ENCODE results near the gene MYL7.

Gene MYL7

DNA sequence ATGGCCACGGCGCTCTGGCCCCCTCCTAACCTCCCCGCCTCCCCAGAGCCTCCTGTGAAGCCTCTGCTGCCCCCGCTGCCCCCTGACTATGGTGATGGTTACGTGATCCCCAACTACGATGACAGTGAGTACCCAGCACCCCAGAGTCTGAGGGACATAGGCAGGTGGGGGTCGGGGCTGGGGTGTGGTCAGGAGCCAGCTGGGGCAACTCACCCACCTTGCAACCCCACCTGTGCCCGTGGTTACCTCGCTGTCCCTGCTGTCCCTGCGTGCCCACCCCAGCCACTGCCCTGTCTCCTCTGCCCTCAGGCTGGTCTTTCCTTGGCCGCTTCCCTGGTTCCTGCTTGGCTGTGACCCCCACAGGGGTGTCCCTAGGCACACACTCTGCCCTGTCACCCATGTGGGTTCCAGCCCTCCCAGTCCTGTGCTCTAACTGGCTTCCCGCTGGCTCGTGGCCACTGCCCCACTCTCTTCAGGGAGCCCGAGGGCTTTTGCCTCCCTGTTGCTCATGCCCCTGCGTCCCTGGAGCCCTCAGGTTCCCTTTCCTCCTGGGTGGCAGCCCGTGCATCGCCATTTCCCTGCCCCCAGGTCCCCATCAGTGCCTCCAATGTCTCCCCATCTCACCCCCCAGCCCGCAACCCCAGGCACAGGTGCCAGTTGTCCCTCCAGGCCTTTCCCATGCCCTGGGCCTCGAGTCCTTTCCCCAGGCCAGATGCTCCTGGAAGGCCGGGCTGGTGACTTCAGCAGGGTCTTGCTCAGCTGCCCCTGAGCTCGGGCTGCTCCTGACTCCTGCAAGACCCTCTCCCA lies 33.0 kb downstream of the MYL7 start:
- no peak for DNase-seq
- ChIA-PET CTCF (interaction anchor here (1.2 to 1.4 kb wide), 2 partner anchors 24 to 28 kb away, joined by 3 read pairs; no protein-coding TSS in a partner anchor), POLR2A (no interaction called here)
- no peaks in the 10 kb centered on the region for H3K9me3 ChIP-seq (ENCODE audit: control extremely low read depth in 1 of 5, control insufficient read depth in 4 of 5, insufficient read depth in 2 of 5, low read depth in 1 of 5, low read length in 4 of 5)
- no peak overlapping the region for H3K27ac ChIP-seq (ENCODE audit: insufficient read depth in 1 of 2, low read depth in 1 of 2, low read length in 2 of 2, poor library complexity in 1 of 2, severe bottlenecking in 2 of 2)
- H3K27me3 ChIP-seq (replicated peaks in 2 of 5; ENCODE audit: control insufficient read depth in 4 of 5, insufficient read depth in 5 of 5, low read length in 4 of 5) = no peaks in the 10 kb centered on the region
- no peak overlapping the region for H3K4me3 ChIP-seq (ENCODE audit: control insufficient read depth in 1 of 7, extremely low read depth in 1 of 7, insufficient read depth in 4 of 7, low read depth in 2 of 7, low read length in 6 of 7)
- H3K4me1 ChIP-seq (ENCODE audit: control extremely low read depth in 1 of 4, control insufficient read depth in 4 of 4, insufficient read depth in 4 of 4, low read length in 3 of 4) = peaks cover 0 to 23% (median 13%) of the 10 kb centered on the region in 4 experiments
- 94% methylated on average over 18 of the region's 21 CpGs for WGBS (ENCODE audit: insufficient coverage)
- peaks cover 4 to 45% (median 13%) of the 10 kb centered on the region in 4 experiments for H3K36me3 ChIP-seq (ENCODE audit: control insufficient read depth in 4 of 4, insufficient read depth in 4 of 4, low read length in 3 of 4)

DNA sequence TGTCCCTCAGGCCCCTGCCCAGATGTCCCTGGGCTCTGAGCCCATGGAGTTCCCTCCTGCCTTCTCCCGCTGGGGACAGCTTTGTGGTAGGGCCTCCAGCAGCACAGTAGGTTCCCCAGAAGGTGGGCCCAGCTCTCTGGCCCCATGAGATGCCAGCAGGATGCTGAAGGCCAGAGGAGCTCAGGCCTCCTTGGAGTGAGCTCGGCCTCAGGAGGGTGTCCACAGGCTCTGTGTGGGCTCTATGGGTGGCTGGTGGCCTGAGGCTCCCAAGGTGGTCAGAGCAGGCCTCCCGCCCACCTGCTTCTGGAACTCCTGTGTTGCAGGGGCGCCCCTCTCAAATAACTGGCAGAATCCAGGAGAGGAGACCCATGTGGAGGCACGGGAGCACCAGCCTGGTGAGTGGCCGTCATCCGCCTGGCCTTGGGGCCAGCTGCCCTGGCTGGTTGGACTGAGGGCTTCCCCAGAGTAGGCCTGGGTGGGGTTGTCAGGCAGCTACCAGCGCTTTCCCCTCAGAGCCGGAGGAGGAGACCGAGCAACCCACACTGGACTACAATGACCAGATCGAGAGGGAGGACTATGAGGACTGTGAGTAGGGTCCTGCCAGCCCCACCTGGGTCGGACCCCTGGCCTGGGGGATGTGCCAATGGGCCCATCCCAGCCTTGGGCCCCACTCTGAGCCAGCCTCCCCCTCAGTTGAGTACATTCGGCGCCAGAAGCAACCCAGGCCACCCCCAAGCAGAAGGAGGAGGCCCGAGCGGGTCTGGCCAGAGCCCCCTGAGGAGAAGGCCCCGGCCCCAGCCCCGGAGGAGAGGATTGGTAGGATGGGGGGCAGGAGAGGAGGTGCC lies 33.8 kb downstream of the MYL7 start:
- H3K27ac ChIP-seq (ENCODE audit: insufficient read depth in 1 of 2, low read depth in 1 of 2, low read length in 2 of 2, poor library complexity in 1 of 2, severe bottlenecking in 2 of 2) = no peak overlapping the region
- no peaks in the 10 kb centered on the region for H3K27me3 ChIP-seq (replicated peaks in 2 of 5; ENCODE audit: control insufficient read depth in 4 of 5, insufficient read depth in 5 of 5, low read length in 4 of 5)
- WGBS (ENCODE audit: insufficient coverage) = 98% methylated on average over 8 of the region's 18 CpGs
- H3K9me3 ChIP-seq (ENCODE audit: control extremely low read depth in 1 of 5, control insufficient read depth in 4 of 5, insufficient read depth in 2 of 5, low read depth in 1 of 5, low read length in 4 of 5) = no peaks in the 10 kb centered on the region
- DNase-seq = no peak
- H3K4me1 ChIP-seq (ENCODE audit: control extremely low read depth in 1 of 4, control insufficient read depth in 4 of 4, insufficient read depth in 4 of 4, low read length in 3 of 4) = peaks cover 0 to 28% (median 17%) of the 10 kb centered on the region in 4 experiments
- ChIA-PET CTCF (interaction anchor here (1.2 to 1.6 kb wide), 2 partner anchors 10 to 27 kb away, joined by 3 to 4 read pairs; no protein-coding TSS in a partner anchor), POLR2A (no interaction called here)
- H3K4me3 ChIP-seq (ENCODE audit: control insufficient read depth in 1 of 7, extremely low read depth in 1 of 7, insufficient read depth in 4 of 7, low read depth in 2 of 7, low read length in 6 of 7) = no peak overlapping the region
- peaks cover 0 to 37% (median 7%) of the 10 kb centered on the region in 4 experiments for H3K36me3 ChIP-seq (ENCODE audit: control insufficient read depth in 4 of 4, insufficient read depth in 4 of 4, low read length in 3 of 4)

DNA sequence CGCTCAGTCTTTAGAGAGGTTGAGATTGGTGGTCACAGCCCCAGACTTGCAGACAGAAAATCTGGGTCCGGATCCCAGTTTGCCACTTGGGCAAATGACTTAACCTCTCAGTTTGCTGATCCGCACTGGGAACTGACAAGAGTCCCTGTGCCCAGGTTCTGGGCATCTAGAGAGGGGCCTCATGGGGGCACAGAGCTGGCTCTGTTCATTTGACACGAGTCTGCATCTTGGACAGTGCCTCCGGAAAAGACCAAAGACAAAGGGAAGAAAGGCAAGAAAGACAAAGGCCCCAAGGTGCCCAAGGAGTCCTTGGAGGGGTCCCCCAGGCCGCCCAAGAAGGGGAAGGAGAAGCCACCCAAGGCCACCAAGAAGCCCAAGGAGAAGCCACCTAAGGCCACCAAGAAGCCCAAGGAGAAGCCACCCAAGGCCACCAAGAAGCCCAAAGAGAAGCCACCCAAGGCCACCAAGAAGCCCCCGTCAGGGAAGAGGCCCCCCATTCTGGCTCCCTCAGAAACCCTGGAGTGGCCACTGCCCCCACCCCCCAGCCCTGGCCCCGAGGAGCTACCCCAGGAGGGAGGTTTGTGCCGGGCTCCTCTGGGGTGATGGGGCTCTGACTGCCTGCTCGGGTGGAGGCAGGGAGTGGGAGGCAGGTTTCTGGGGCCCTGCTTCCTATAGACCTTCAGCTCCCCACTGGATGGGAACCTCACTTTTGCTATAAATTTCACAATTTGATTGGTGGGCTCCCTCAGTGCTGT lies 34.6 kb downstream of the MYL7 start:
- ChIA-PET CTCF (interaction anchor here (1.2 to 1.6 kb wide), 2 partner anchors 9 to 26 kb away, joined by 3 to 4 read pairs; no protein-coding TSS in a partner anchor), POLR2A (no interaction called here)
- no peaks in the 10 kb centered on the region for H3K27me3 ChIP-seq (replicated peaks in 2 of 5; ENCODE audit: control insufficient read depth in 4 of 5, insufficient read depth in 5 of 5, low read length in 4 of 5)
- no peaks in the 10 kb centered on the region for H3K9me3 ChIP-seq (ENCODE audit: control extremely low read depth in 1 of 5, control insufficient read depth in 4 of 5, insufficient read depth in 2 of 5, low read depth in 1 of 5, low read length in 4 of 5)
- no peak overlapping the region for H3K27ac ChIP-seq (ENCODE audit: insufficient read depth in 1 of 2, low read depth in 1 of 2, low read length in 2 of 2, poor library complexity in 1 of 2, severe bottlenecking in 2 of 2)
- peaks cover 0 to 28% (median 17%) of the 10 kb centered on the region in 4 experiments for H3K4me1 ChIP-seq (ENCODE audit: control extremely low read depth in 1 of 4, control insufficient read depth in 4 of 4, insufficient read depth in 4 of 4, low read length in 3 of 4)
- peaks cover 0 to 33% (median 6%) of the 10 kb centered on the region in 4 experiments for H3K36me3 ChIP-seq (ENCODE audit: control insufficient read depth in 4 of 4, insufficient read depth in 4 of 4, low read length in 3 of 4)
- DNase-seq = no peak
- 91% methylated on average over 9 of the region's 10 CpGs for WGBS (ENCODE audit: insufficient coverage)
- H3K4me3 ChIP-seq (ENCODE audit: control insufficient read depth in 1 of 7, extremely low read depth in 1 of 7, insufficient read depth in 4 of 7, low read depth in 2 of 7, low read length in 6 of 7) = no peak overlapping the region

DNA sequence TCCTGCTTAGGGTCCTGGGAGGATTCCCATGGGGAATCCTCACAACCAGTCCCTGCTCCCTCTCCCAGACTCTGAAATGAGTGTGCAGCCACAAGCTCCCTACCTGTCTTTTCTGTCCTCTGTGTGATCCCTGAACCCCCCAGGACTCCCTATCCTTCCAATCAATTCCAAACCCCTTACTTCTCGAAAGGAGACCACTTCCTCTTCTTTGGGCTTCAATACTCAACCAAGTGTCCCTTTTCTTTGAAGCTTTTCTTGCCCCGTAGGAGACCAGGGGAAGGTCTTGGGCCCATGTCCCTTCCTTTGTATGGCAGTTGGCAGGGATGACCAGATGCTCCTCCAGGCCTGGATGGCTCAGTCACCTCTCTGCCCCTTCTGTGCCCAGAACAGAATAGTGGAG lies 35.3 kb downstream of the MYL7 start:
- Histone ChIP-seq H3K4me3 (ENCODE audit: control insufficient read depth in 1 of 7, extremely low read depth in 1 of 7, insufficient read depth in 4 of 7, low read depth in 2 of 7, low read length in 6 of 7) (peak overlapping the region in 1 of 7 experiments; percentile 62), H3K27ac (ENCODE audit: insufficient read depth in 1 of 2, low read depth in 1 of 2, low read length in 2 of 2, poor library complexity in 1 of 2, severe bottlenecking in 2 of 2) (no peak overlapping the region), H3K4me1 (ENCODE audit: control extremely low read depth in 1 of 4, control insufficient read depth in 4 of 4, insufficient read depth in 4 of 4, low read length in 3 of 4) (peaks cover 0 to 28% (median 17%) of the 10 kb centered on the region in 4 experiments), H3K36me3 (ENCODE audit: control insufficient read depth in 4 of 4, insufficient read depth in 4 of 4, low read length in 3 of 4) (peaks cover 0 to 27% (median 3%) of the 10 kb centered on the region in 4 experiments), H3K27me3 (replicated peaks in 2 of 5; ENCODE audit: control insufficient read depth in 4 of 5, insufficient read depth in 5 of 5, low read length in 4 of 5) (no peaks in the 10 kb centered on the region), H3K9me3 (ENCODE audit: control extremely low read depth in 1 of 5, control insufficient read depth in 4 of 5, insufficient read depth in 2 of 5, low read depth in 1 of 5, low read length in 4 of 5) (no peaks in the 10 kb centered on the region)
- DNase-seq = no peak
- POLR2A ChIA-PET = no interaction called here
- CTCF ChIA-PET = interaction anchor here (1.0 to 1.6 kb wide), 2 partner anchors 8 to 35 kb away, joined by 3 to 4 read pairs; partner anchors contain the start of gene MYL7
- 86% methylated on average over 1 of the region's 2 CpGs for WGBS (ENCODE audit: insufficient coverage)

DNA sequence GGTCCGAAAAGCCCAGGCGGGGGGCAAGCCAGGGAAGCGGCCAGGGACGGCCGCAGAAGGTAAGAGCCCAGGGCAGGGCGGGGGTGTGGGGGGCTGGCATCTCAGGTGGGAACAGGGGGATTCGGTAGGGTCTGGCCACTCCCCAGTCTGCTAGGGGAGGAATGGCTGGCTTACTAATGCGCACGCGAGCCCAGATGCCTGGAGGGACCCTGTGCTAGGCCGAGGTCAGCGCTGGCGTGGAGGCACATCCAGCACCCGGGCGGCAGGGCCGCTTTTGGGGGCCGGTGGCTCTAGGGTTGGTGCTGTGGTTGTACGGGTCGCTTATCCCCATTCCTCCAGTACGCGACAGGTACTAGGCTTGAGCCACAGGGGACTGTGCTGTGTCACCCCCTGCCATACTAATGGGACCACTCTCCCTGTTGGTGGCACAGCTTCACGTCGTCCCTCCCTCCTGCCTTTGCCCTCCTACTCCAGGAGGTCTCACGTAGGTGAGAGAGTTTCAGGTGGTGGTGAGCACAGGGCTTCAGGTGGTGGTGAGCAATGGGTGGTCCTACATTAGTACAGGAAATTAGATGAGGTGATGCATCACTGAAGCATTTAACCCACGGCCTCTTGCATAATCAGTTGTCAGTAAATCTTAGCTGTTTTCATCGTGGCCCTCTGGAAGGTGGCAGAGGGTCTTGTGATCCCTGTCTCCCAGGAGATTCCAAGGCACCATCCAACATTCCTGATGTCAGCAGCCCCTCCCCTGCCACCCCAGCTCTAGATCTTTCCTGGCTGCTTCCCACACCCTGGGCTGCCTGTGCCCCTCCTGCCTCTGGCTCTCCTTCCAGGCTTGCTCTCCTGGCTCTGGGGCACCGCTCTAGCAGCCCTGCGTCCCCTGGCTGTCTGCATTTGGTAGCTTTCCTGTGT lies 36.0 kb downstream of the MYL7 start:
- peak in 1 of 3 donors; percentile 23 for DNase-seq
- WGBS (ENCODE audit: insufficient coverage) = 46% methylated on average over 25 of the region's 28 CpGs
- Histone ChIP-seq H3K4me3 (ENCODE audit: control insufficient read depth in 1 of 7, extremely low read depth in 1 of 7, insufficient read depth in 4 of 7, low read depth in 2 of 7, low read length in 6 of 7) (peak overlapping the region in 6 of 7 experiments; percentile 1 to 76 (median 59)), H3K27ac (ENCODE audit: insufficient read depth in 1 of 2, low read depth in 1 of 2, low read length in 2 of 2, poor library complexity in 1 of 2, severe bottlenecking in 2 of 2) (no peak overlapping the region), H3K27me3 (replicated peaks in 2 of 5; ENCODE audit: control insufficient read depth in 4 of 5, insufficient read depth in 5 of 5, low read length in 4 of 5) (no peaks in the 10 kb centered on the region), H3K4me1 (ENCODE audit: control extremely low read depth in 1 of 4, control insufficient read depth in 4 of 4, insufficient read depth in 4 of 4, low read length in 3 of 4) (peaks cover 0 to 30% (median 17%) of the 10 kb centered on the region in 4 experiments), H3K36me3 (ENCODE audit: control insufficient read depth in 4 of 4, insufficient read depth in 4 of 4, low read length in 3 of 4) (peaks cover 0 to 20% (median 1%) of the 10 kb centered on the region in 4 experiments), H3K9me3 (ENCODE audit: control extremely low read depth in 1 of 5, control insufficient read depth in 4 of 5, insufficient read depth in 2 of 5, low read depth in 1 of 5, low read length in 4 of 5) (no peaks in the 10 kb centered on the region)
- ChIA-PET CTCF (interaction anchor here (0.8 to 1.6 kb wide), 4 partner anchors 8 to 36 kb away, joined by 3 to 4 read pairs (median 4); partner anchors contain the start of genes MYL7 and POLD2), POLR2A (no interaction called here)

Data from common myeloid progenitor, CD34-positive (primary cell).